ENCODE results near the gene MSI1.

DNA sequence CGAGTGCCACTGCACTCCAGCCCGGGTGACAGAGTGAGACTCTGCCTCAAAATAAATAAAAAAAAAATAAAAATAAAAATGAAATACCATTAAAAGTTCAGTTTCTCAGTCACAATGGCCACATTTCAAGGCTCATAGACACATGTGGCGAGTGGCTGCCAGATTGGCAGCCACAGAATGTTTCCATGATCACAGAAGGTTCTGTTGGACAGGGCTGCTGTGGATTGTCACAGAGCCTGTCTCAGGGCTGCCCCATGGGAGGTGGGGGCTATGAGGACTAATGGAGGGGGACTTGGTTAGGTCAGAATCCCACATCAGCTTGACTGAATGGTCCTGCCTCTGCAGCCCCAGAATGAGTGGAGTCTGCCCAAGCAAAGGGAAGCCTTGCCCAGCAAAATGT lies 37.6 kb downstream of the MSI1 start:
- TF ChIP-seq, protein P1, sequence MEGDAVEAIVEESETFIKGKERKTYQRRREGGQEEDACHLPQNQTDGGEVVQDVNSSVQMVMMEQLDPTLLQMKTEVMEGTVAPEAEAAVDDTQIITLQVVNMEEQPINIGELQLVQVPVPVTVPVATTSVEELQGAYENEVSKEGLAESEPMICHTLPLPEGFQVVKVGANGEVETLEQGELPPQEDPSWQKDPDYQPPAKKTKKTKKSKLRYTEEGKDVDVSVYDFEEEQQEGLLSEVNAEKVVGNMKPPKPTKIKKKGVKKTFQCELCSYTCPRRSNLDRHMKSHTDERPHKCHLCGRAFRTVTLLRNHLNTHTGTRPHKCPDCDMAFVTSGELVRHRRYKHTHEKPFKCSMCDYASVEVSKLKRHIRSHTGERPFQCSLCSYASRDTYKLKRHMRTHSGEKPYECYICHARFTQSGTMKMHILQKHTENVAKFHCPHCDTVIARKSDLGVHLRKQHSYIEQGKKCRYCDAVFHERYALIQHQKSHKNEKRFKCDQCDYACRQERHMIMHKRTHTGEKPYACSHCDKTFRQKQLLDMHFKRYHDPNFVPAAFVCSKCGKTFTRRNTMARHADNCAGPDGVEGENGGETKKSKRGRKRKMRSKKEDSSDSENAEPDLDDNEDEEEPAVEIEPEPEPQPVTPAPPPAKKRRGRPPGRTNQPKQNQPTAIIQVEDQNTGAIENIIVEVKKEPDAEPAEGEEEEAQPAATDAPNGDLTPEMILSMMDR (IDR thresholded peaks at IDR 0.05) = no peak
- no peak for TF ChIP-seq POLR2AphosphoS5 (IDR thresholded peaks at IDR 0.05)
- no peak for TF ChIP-seq EP300 (IDR thresholded peaks at IDR 0.05)

Measured in esophagus muscularis mucosa (tissue), 4 donors.